Activated CD8-positive, alpha-beta memory T cell treated with anti-CD3 and anti-CD28 coated beads for 4 hours (primary cell): Measurements from ENCODE around the gene CCDC38.
"Not testable (repeated sequence)": the region's sequence is repeated elsewhere in the genome, so short reads cannot be mapped to it uniquely, and the experiment has no call there.

Experiments used
- DNase-seq, 2 donors: peaks; one replicate each; pipeline ENCODE4 v3.0.0-alpha.2; 2020; ENCODE audit warnings: low read depth in 2 of 2

The CCDC38 gene

DNA sequence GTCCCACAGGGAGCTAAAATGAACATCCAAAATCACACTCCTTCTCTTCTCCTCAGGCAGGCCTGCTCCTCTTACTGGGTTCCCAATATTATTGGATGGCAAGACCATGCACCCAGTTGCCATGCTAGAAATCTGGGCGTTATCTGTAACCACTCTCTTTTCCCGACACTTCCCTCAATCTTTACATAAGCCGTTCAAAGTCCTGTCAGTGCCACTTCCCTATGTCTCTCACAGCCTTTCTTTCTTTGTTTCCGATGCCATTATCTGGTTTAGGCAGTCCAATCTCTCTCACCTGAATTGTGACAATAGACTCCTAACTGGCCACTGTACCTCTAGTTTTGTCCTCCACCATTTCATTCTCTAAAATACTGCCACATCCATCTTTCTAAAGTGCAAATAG, 59.5 kb downstream of the CCDC38 start:
- no peak for DNase-seq

DNA sequence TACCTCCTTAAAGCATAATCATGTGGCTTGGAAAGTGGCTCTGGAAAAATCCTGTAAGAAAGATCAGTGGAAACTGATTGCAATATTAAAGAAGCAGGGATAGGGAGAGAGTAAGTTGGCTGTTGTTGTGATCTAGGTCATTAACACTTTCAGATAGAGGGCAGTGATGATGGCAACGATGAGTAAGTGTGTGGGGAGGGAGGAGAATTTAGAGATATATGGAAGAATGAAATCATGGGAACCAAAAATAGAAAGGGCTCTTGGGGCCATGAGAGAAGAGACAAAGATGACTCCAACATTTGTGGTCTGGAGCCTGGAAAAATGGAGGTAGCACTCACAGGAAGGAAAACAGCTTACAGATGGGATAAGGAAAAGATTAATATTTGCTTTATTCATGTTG, 60.3 kb downstream of the CCDC38 start:
- no peak for DNase-seq

DNA sequence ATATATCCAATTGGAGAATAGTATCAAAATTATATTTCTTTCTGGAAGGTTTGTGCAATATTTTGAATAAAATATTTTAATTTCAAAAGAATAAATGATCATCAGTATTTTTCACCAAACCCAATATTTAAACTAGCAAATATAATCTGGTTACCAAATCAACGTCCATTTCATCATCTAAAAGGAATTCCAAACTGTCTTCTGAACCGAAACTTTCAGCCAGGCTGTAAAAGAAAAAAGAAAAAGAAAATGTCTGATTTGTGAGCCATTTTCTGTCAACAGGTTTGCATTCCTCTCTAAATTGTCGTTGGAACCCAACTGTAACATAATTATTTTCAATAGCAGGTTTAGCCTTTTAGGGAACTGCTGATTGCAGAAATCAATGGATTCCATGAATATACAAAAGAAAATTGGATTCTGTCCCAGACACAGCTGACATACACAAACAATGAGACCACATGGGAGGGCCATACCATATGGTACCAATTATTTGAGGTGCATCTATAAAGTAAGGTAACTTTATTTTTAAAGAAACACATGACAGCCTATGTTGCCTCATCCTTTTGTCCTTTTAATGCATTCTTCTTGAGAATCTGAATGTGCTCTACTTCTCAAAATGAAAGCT, 61.0 kb downstream of the CCDC38 start:
- no peak for DNase-seq

DNA sequence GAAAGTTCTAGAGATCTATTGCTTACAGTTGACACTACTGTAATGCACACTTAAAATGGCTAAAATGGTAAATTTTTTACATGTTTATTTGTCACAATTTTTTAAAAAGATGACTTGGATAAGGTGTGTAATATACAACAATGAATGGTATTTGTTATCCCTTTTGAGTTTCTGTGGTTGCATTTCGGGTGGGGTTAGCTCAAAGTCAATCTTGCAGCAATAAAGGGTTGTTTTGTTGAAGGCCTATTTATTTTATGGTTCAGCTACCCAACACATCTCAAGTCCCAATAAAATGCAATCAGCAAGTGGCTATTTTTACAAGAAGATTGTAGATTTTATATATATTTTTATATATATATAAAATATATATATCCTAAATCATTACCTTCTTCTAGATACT, 61.5 kb downstream of the CCDC38 start:
- DNase-seq: no peak

DNA sequence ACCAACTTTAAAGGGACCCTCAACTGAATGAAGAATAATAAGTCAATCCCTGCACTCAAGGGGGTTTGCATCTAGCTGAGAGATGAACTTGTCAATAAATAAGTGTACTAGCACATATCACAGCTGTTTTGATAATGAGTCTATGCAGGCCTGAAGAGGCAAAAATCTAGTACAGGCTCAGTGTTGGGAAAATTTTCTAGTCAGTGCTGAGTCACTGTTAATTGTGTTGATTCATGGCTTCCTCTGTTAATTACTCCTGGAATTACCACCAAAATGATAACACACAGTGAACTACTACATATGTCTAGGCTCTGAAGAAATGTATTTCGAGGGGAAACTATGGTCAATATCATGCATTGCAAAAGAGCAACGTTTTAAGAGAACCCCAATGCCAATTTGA, 64.8 kb downstream of the CCDC38 start:
- DNase-seq: no peak

DNA sequence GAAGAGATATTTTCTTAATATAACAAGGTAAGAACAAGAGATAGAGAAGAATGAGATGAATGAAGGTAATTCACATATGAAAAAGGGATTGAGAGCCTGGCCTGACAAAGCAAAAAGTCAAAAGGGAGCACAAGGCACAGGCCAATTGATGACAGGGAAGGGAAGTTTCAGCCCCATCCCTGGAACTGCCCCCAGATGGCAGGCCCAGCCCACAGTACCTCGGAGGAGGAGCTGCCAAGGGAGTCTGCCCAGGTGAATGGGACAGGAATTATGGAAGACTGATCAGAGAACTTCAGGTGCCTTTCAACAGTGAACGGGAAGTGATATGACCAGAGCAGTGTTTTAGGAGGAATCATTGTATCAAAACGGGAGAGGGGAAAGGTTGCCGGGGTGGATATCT, 68.0 kb downstream of the CCDC38 start:
- no peak for DNase-seq

DNA sequence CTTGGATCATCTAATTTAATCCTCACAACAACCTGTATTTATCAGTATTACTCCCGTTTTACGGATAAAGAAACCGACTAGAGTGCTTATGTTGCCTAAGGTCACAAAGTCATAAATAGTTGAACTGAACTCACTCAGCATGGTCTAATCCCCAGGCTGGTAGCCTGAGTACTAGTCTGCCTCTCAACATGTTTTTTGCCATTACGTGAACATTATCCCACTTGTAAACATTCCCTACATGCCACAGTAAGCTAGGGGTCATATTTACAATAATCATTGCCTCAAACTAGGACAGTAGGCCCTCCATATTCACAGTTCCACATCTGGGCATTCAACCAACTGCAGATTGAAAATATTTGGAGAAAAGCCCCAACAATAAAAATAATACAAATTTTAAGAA, 71.5 kb downstream of the CCDC38 start:
- DNase-seq: no peak

DNA sequence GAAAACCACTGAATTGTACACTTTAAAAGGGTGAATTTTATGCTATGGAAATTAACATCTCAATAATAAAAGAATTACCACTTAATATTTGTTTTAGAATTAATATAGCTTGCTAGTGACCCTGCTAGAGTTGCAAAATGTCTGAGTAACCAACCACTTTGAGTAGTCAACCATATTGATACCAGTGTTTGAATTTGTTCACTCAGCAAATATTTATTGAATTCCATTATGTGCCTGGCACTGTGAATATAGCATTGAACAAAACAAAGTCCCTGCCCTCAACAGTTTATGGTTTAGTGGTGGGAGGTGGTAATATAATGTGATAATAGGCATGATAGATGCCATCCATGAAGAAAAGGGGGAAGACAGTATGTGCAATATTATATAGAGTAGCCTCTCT, 79.1 kb downstream of the CCDC38 start:
- no peak for DNase-seq

DNA sequence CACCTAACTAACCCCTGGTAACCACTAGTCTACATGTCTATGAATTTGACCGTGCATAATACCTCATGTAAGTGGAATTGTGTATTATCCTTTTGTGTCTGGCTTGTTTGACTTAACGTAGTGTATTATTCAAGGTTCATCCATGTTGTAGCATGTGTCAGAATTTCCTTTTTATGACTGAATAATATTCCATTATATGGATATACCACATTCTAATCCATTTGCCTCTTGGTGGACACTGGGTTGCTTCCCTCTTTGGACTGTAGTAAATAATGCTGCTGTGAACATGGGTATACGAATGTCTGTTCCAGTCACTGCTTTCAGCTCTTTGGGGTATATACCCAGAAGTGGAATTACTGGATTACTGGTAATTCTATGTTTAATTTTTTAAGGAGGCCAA, 80.4 kb downstream of the CCDC38 start:
- DNase-seq: no peak

DNA sequence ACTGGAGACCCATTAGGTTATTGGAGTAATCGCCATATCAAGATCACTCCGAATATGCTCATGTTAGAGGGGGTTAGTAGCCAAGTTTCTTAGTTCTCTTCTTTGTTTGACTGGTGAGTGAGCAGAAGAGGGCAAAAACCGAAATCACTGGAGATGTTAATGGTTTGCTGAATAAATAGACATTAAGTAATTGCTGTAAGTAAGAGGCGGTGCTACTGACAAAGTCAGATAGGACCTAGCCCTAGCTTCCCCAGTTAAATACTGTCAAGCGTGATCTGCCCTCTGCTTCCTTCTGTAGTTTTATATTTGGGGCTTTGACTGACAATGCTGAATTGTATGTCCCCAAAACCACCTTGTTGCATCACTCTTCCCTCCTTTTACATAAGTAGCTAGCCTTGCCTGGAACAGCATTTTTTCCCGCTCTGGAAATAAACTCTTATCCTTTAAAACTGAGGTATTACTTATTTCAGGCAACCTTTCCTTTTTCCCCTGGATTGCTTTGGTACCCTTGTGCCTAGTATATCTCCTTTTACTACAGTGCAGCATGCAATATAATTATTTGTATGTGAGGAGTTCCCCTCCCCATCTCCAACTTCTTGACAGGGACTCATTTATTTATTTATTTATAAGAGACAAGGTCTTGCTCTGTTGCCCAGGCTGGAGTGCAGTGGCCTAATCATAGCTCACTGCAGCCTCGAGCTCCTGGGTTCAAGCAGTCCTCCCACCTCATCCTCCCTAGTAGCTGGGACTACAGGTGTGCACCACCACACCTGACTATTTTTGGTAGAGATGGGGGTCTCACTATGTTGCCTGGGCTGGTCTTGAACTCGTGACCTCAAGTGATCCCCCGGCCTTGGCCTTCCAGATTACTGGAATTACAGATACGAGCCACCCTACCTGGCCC, 82.2 kb downstream of the CCDC38 start:
- DNase-seq: no peak

DNA sequence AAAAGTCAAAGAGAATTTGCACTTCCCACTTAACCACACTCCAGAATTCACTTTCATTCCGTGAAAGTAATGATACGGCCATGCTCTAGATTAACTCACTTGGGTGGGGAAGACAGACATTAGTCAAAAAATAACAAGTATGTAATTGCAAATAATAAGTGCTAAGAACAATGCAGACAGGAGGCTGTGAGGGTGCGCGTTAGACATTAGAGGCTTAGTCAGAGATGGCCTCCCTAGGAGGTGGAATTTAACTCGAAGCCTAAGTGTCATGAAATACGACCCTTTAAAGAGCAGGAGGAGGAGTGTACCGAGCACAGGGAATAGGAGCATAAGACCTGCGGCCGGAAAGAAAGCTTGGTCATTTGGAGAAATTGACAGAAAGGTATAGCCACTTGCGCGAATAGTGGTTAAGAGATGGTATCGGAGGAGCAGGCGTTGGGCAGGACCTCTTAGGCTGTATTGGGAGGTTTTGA, 83.0 kb downstream of the CCDC38 start:
- DNase-seq: no peak

DNA sequence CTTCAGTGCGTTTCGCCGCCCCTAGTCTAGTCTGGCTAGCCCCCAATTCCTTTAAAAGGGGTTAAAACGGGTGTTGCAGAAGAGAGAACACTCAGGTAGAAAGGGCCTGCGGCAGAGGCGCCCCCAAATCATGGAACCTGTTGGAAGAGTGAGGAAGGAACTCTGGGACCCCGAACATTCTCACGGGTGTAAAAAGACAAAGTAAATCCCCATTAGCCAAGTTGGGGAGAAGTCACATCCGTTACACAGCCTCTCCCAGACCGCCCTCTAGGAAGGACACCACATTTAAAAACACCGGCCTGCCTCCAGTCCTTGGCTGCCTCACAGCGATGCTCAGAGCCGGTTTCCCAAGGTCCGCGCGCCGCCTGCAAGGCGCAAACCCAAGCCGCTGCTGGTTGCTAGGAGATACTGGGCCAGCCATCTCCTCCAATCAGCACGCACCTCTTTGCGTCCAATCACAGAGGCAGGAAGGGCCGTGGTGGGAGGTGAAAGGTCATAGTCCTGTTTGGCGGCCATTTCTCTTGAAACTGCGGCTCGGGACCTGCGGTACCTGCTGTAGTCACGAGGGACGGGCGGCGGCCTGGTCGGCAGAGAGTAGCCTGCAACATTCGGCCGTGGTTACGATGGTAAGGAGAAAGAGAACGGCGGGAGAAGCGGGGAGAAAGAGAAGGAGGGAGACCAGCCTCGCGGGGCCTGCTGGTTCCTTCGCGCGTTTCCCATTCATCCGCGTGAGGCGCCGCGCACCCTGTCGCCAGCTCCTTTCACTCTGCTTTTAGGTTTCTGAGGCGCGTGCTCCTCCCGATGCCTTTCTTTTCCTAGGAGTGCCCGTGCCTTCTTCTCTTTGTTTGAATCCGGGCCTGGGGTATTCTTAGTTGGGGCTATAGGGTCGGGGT, 83.7 kb downstream of the CCDC38 start, which contains the start of gene SNRPF:
SNRPF (plus strand) TSS at position 502 of the 893 bp plus-strand sequence; CDS start at position 624, 122 bp downstream.
- peak; percentile 84 to 88 for DNase-seq

DNA sequence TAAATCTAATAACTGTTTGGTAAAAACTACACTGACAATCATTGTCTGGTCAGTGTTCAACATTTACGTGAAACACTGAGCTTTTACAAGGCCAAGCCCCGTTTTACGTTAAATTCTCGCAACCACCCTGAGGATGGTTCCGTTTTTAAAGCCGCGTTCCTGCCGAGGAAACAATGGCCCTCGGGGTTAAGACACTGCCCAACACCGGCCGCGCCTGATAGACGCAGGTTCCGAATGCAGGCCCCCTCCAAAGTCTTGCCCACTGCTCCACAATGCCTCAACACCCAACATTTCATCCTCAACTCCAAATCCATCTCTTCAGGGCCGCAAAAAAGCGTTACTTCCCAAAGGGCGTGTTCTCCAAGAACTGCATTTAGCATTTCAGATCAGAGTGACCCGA, 84.6 kb downstream of the CCDC38 start:
- no peak for DNase-seq

DNA sequence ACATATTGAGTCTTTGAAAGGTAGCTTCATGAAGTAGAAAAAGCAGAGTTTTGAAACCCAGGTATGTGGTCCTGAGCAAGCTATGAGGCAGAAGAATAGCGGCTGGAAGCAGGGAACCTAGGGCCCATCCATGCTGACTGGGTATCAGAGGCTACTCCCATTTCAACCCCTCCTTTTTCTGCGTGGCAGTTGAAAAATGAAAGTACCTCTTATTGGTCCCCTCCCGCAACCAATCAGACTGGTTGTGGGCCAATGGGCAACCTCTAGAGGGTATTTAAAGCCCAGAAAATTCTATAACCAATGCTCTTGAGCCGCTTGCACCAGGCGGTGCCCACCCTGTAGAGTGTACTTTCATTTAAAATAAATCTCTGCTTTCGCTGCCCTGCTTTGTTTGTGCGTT, 85.3 kb downstream of the CCDC38 start:
- DNase-seq: no peak

DNA sequence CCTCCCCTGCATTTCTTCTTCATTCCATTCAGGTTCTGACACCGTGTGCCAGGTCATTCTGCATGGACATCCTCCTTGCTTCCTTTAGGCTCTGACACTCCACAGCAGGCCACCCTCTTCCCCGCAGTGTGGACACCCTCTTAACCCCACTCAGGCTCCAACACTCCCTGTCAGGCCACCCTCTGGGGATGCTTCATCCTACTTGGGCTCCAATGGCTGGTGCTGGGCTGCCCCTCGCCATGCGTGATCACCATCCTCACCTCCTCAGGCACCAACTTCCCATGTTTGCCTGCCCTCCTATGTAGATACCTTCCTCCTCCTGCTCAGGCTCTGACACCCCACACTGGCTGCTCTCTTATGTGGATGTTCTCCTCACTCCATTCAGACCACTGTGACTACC, 90.3 kb downstream of the CCDC38 start:
- no peak for DNase-seq

DNA sequence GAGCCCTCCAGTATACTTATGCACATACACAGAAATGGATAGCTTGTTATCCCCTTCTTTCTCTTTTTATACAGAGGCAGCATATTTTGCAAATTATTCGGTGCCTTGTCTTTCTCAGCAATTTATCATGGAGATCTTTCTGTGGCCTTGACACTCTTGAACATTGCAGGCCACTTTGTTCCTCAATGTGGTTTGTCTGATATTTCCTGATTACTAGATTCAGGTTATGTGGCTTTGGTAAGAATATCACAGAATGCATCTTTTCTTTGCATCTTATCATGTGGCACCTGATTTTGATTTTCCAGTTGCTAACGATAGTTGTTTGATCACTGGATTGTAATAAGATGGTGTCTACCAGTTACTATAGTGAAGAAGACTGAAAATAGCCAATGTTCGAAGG, 90.8 kb downstream of the CCDC38 start:
- DNase-seq: no peak

DNA sequence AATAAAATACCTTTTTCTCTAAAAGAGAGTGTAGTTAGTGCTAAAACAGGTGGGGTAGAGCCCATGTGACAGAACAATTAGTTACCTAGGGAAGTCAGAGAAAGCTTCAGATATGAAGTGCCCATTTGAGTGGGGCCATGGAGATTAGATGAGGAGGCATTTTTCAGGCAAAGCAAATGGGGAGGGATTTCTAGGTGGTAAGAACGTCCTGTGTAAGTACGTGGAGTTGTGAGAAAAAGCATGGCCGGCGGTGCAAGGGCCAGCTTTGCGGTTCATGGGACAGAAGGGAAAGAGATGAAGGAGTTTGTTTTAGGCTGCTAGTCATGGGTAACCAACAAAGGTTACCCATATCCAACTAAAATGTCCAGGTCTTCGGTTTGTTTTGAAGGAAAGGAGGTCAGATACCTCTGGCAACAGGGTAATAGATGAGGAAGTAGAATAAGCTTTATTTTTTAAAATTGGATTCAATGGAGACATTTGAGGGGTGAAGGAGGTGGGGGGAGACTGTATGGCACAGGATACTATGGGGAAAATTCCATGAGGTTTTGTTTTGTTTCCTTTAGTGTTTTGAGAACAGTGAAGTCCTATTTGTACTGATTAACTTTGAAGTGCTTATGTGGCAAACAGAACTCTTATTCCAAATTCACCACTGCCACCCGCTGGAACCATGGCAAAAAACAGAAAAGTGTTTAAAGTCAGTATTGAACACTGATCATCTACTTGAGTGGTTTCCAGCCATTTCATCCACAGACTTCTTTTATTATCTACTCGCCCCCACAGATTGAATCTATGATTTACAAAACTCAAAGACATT, 93.6 kb downstream of the CCDC38 start:
- no peak for DNase-seq

DNA sequence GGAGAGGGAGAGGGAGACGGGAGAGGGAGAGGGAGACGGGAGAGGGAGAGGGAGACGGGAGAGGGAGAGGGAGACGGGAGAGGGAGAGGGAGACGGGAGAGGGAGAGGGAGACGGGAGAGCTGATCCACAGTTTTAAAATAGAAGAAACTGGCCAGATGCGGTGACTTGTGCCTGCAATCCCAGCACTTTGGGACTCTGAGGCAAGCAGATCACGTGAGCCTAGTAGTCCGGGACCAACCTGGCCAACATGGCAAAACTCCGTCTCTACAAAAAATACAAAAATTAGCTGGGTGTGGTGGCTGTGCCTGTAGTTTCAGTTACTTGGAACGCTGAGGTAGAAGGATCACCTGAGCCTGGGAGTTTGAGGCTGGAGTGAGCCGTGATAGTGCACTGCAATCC, 100.0 kb downstream of the CCDC38 start:
- DNase-seq: not testable (repeated sequence)

DNA sequence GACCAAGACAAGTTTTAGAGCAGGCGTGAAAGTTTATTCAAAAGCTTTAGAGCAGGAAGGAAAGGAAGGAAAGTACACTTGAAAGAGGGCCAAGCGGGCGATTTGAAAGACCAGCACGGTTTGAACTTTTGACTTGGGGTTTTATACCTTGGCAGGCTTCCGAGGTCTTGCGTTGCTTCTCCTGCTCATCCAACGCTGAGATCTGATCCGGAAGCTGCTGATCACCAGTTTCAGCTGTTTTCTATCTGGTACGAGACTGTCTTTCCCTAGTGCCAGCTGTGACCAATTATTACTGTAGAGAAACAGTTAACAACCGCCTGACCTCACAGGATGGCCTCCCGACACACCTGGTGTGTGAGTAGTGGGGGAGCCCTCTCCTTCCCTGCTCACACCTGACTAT, 104.3 kb downstream of the CCDC38 start:
- DNase-seq: no peak

DNA sequence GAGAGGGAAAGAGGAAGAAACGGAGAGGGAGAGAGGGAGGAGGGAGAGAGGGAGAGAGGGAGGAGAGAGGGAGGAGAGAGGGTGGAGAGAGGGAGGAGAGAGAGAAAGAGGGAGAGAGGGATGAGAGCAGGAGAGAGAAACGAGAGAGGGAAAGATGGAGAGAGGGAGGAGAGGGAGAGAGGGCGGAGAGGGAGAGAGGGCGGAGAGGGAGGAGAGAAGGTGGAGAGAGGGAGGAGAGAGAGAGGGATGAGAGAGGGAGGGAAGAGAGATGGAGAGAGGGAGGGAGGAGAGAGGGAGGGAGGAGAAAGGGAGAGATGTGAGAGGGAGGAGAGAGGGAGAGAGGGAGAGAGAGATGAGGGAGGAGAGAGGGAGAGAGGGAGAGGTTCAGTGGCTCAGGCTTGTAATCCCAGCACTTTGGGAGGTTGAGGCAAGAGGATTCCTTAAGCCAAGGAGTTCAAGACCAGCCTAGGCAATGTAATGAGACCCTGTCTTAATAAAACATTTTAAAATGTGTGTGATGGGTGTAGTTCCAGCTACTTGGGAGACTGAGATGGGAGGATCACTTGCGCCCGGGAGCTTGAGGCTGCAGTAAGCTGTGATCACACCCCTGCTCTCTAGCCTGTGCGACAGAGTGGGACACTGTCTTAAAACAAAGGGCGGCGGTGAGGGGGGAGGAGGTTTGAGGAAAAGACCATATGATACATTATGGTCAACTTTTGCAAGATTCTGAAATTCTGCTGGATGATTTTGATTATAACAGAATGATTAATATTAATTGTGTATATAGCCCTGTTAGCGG, 105.0 kb downstream of the CCDC38 start:
- DNase-seq: no peak
